IMR-90 (cell line): ENCODE measurements around the gene GMEB2. TPM values are rescaled to one million over a fixed set of nuclear protein-coding genes. Genes with fewer than 3 reads are reported as not detected.
A peak's percentile ranks its signal among the peaks of the same experiment; 100 is the strongest.

Experiments
- ATAC-seq: fragments of 200-7000 bp; cut with Tn5 transposase; 2 replicates; pipeline ENCODE4 v1.9.1; 2020; ENCODE audit warnings: low read depth, mild to moderate bottlenecking, moderate library complexity
- BruUV-seq: library from RNA; stranded (reverse); fragments of 400-500 nt; replicated peaks from 2 replicates; lab custom pipeline; 2021; lab: Mats Ljungman, UMichigan
- CTCF ChIA-PET: fragments of 300-600 bp; formaldehyde crosslinking; extraction: SDS; loops from one replicate; lab custom pipeline; 2021; ENCODE audit warnings: antibody characterized with exemption; lab: Yijun Ruan, JAX
- POLR2A ChIA-PET: fragments of 300-600 bp; sonication (Branson Sonifier 250); formaldehyde crosslinking; loops from one replicate; lab custom pipeline; 2022; ENCODE audit warnings: antibody characterized with exemption; ENCODE audit not compliant: unreplicated experiment; lab: Charles Lee
- DNase-seq: peaks from one replicate; pipeline ENCODE4 v3.0.0; 2013
- H2AFZ ChIP-seq: replicated peaks from 2 replicates; pipeline ENCODE3; 2013; ENCODE audit warnings: low read length, mild to moderate bottlenecking; ENCODE audit not compliant: poor library complexity
- H2AK5ac ChIP-seq: 2 replicates; pipeline ENCODE4 v1.6.1; 2013; ENCODE audit warnings: low read depth, low read length, inconsistent platforms
- H2AK9ac ChIP-seq: replicated peaks from 2 replicates; pipeline ENCODE3; 2013; ENCODE audit warnings: mild to moderate bottlenecking, low read depth, low read length, moderate library complexity; ENCODE audit not compliant: poor library complexity
- H2BK120ac ChIP-seq: 2 replicates; pipeline ENCODE4 v1.6.1; 2013; ENCODE audit warnings: low read depth, low read length, inconsistent platforms
- H2BK15ac ChIP-seq: 3 replicates; pipeline ENCODE4 v1.6.1; 2013; ENCODE audit warnings: low read depth, low read length, inconsistent platforms
- H2BK20ac ChIP-seq: 2 replicates; pipeline ENCODE4 v1.6.1; 2013; ENCODE audit warnings: low read depth, mild to moderate bottlenecking, inconsistent platforms, low read length, moderate library complexity
- H2BK5ac ChIP-seq: 2 replicates; pipeline ENCODE4 v1.6.1; 2013; ENCODE audit warnings: mild to moderate bottlenecking, low read depth, low read length, inconsistent platforms; ENCODE audit not compliant: poor library complexity, severe bottlenecking
- H3K14ac ChIP-seq: replicated peaks from 2 replicates; pipeline ENCODE4 v1.6.1; 2013; ENCODE audit warnings: low read depth, low read length, inconsistent platforms
- H3K18ac ChIP-seq: 2 replicates; pipeline ENCODE4 v1.6.1; 2013; ENCODE audit warnings: low read depth, low read length, control low read depth
- H3K23ac ChIP-seq: 2 replicates; pipeline ENCODE4 v1.6.1; 2013; ENCODE audit warnings: low read depth, low read length, inconsistent platforms
- H3K27ac ChIP-seq: 2 replicates; pipeline ENCODE4 v1.5.1; 2013; ENCODE audit warnings: mild to moderate bottlenecking, control low read depth, low read length; ENCODE audit not compliant: insufficient read depth
- H3K27me3 ChIP-seq: 2 replicates; pipeline ENCODE4 v1.6.1; 2013; ENCODE audit warnings: low read length; ENCODE audit not compliant: control insufficient read depth, insufficient read depth
- H3K36me3 ChIP-seq: 2 replicates; pipeline ENCODE4 v1.6.1; 2013; ENCODE audit warnings: low read length, mixed read lengths; ENCODE audit not compliant: control insufficient read depth, insufficient read depth
- H3K4ac ChIP-seq: 2 replicates; pipeline ENCODE4 v1.6.1; 2013; ENCODE audit warnings: low read depth, low read length, inconsistent platforms
- H3K4me1 ChIP-seq: 2 replicates; pipeline ENCODE4 v1.6.1; 2013; ENCODE audit warnings: low read length, mixed read lengths; ENCODE audit not compliant: control insufficient read depth, insufficient read depth
- H3K4me2 ChIP-seq: 2 replicates; pipeline ENCODE4 v1.6.1; 2013; ENCODE audit warnings: low read depth, mild to moderate bottlenecking, control low read depth, low read length, moderate library complexity
- H3K4me3 ChIP-seq: 2 replicates; pipeline ENCODE4 v1.5.1; 2013; ENCODE audit warnings: low read depth, mild to moderate bottlenecking, control low read depth, low read length, moderate library complexity; ENCODE audit not compliant: insufficient read depth
- H3K56ac ChIP-seq: 2 replicates; pipeline ENCODE4 v1.6.1; 2013; ENCODE audit warnings: low read length, inconsistent platforms; ENCODE audit not compliant: insufficient read depth; ENCODE audit errors: extremely low read depth
- H3K79me1 ChIP-seq, 2 experiments: 2 replicates each; pipeline ENCODE4 v1.6.1; 2013; ENCODE audit warnings: low read length in 2 of 2, inconsistent platforms in 1 of 2, low read depth in 1 of 2
- H3K9ac ChIP-seq: 2 replicates; pipeline ENCODE4 v1.6.1; 2013; ENCODE audit warnings: low read depth, low read length, control low read depth
- H3K9me1 ChIP-seq: 2 replicates; pipeline ENCODE4 v1.6.1; 2013; ENCODE audit warnings: low read length, inconsistent platforms; ENCODE audit not compliant: insufficient read depth
- H3K9me3 ChIP-seq: 2 replicates; pipeline ENCODE4 v1.6.1; 2013; ENCODE audit warnings: low read length; ENCODE audit not compliant: control insufficient read depth, insufficient read depth
- H4K20me1 ChIP-seq: 2 replicates; pipeline ENCODE4 v1.6.1; 2013; ENCODE audit warnings: low read length, inconsistent platforms; ENCODE audit not compliant: insufficient read depth
- H4K5ac ChIP-seq: 2 replicates; pipeline ENCODE4 v1.6.1; 2013; ENCODE audit warnings: mild to moderate bottlenecking, low read depth, low read length, control low read depth
- H4K8ac ChIP-seq, 2 experiments: 2 replicates each; pipeline ENCODE4 v1.6.1; 2013; ENCODE audit warnings: low read depth in 2 of 2, low read length in 2 of 2, control low read depth in 1 of 2, inconsistent platforms in 1 of 2
- H4K91ac ChIP-seq: 2 replicates; pipeline ENCODE4 v1.6.1; 2013; ENCODE audit warnings: low read depth, low read length, inconsistent platforms; ENCODE audit not compliant: insufficient read depth
- BHLHE40 ChIP-seq: fragments of 150-350 bp; IDR thresholded peaks from 2 replicates; pipeline ENCODE4 v1.6.1; 2016; ENCODE audit warnings: mild to moderate bottlenecking, low read depth, low read length
- CEBPB ChIP-seq: IDR thresholded peaks from 2 replicates; pipeline ENCODE4 v1.6.1; 2012; ENCODE audit warnings: low read depth, low read length, improper control_type of control experiment
- CHD1 ChIP-seq: IDR thresholded peaks from 2 replicates; pipeline ENCODE4 v1.6.1; 2012; ENCODE audit warnings: low read depth, low read length, improper control_type of control experiment
- CTCF ChIP-seq: conservative IDR thresholded peaks from 2 replicates; pipeline ENCODE4 v1.5.1; 2012; ENCODE audit warnings: mild to moderate bottlenecking, low read depth, low read length, improper control_type of control experiment
- ELK1 ChIP-seq: fragments of 150-350 bp; IDR thresholded peaks from 2 replicates; pipeline ENCODE4 v1.6.1; 2016; ENCODE audit warnings: low read depth, mild to moderate bottlenecking, low read length, moderate library complexity, borderline replicate concordance
- FOS ChIP-seq: fragments of 150-350 bp; IDR thresholded peaks from 2 replicates; pipeline ENCODE4 v1.6.1; 2016; ENCODE audit warnings: low read depth, low read length
- MAFK ChIP-seq: IDR thresholded peaks from 2 replicates; pipeline ENCODE4 v1.6.1; 2012; ENCODE audit warnings: low read depth, low read length, improper control_type of control experiment
- MAZ ChIP-seq: IDR thresholded peaks from 2 replicates; pipeline ENCODE4 v1.6.1; 2012; ENCODE audit warnings: low read depth, mild to moderate bottlenecking, low read length, improper control_type of control experiment, moderate library complexity, borderline replicate concordance
- MXI1 ChIP-seq: IDR thresholded peaks from 2 replicates; pipeline ENCODE4 v1.6.1; 2012; ENCODE audit warnings: low read depth, mild to moderate bottlenecking, low read length, moderate library complexity, borderline replicate concordance
- NFE2L2 ChIP-seq: fragments of 150-350 bp; IDR thresholded peaks from 2 replicates; pipeline ENCODE4 v1.6.1; 2016; ENCODE audit warnings: low read depth, mild to moderate bottlenecking, low read length
- POLR2A ChIP-seq: IDR thresholded peaks from 2 replicates; pipeline ENCODE4 v1.6.1; 2012; ENCODE audit warnings: mild to moderate bottlenecking, low read depth, low read length
- RAD21 ChIP-seq: IDR thresholded peaks from 2 replicates; pipeline ENCODE4 v1.6.1; 2012; ENCODE audit warnings: low read length, improper control_type of control experiment
- RCOR1 ChIP-seq: IDR thresholded peaks from 2 replicates; pipeline ENCODE4 v1.6.1; 2012; ENCODE audit warnings: mild to moderate bottlenecking, low read length, improper control_type of control experiment; ENCODE audit not compliant: insufficient replicate concordance
- RFX5 ChIP-seq: IDR thresholded peaks from 2 replicates; pipeline ENCODE4 v1.8.0; 2012; ENCODE audit warnings: low read depth, mild to moderate bottlenecking, low read length, moderate library complexity
- SMC3 ChIP-seq: fragments of 150-350 bp; IDR thresholded peaks from 2 replicates; pipeline ENCODE4 v1.6.1; 2016; ENCODE audit warnings: low read depth, mild to moderate bottlenecking, antibody characterized with exemption, low read length, moderate library complexity
- WGBS, 2 experiments: methylation state at CpG; one replicate each; pipeline versions ENCODE4 v1.1.5 to v1.1.7; 2013; ENCODE audit warnings: missing lambda C conversion rate in 2 of 2; ENCODE audit not compliant: insufficient read length in 1 of 2; ENCODE audit errors: extremely low coverage in 2 of 2; 5-methylcytosine and 5-hydroxymethylcytosine counted together
- dilution Hi-C: fragments of 300-500 bp; cut with HindIII; formaldehyde crosslinking; loops from one replicate; pipeline ENCODE4 v1.14.3; 2018; ENCODE audit warnings: low sequenced_read_pairs; ENCODE audit not compliant: unreplicated experiment
- in situ Hi-C: fragments of 300-500 bp; cut with MboI; formaldehyde crosslinking; loops from 3 replicates; pipeline ENCODE4 v1.14.3; 2019; ENCODE audit warnings: low sequenced_read_pairs, inconsistent platforms, mixed read lengths
- intact Hi-C: fragments of 100-400 bp; cut with micrococcal nuclease; formaldehyde crosslinking; loops from 2 replicates; pipeline ENCODE4 v1.10.0; 2022
- polyA plus RNA-seq, 3 experiments: library from polyadenylated mRNA; depleted of rRNA; stranded (reverse); fragments of >200 nt; gene quantifications; 2 replicates each; pipeline ENCODE4 v1.2.3, GENCODE V29; 2012; ENCODE audit warnings: low replicate concordance in 1 of 3
- total RNA-seq: library from RNA; depleted of rRNA; stranded (reverse); fragments of >200 nt; gene quantifications from 2 replicates; pipeline ENCODE4 v1.2.3, GENCODE V29; 2012

Gene GMEB2
- total and polyA plus RNA-seq, 2 of the 4 experiments (the other 2 are of a cell fraction), result 5.0 to 10.0 TPM

GRCh38 chr20:63648895-63649589 is 22.1 kb upstream of the GMEB2 start:
- no peak overlapping the region for H3K4ac ChIP-seq
- H2AFZ ChIP-seq, result peak overlapping the region; percentile 32
- H3K56ac ChIP-seq, result no peak overlapping the region
- no peak overlapping the region for H2BK15ac ChIP-seq
- no peaks in the 10 kb centered on the region for H3K27me3 ChIP-seq
- BruUV-seq, result no TSS peak
- dilution Hi-C loops, result no loop called here
- H3K14ac ChIP-seq, result no peak overlapping the region
- no peak overlapping the region for H2BK5ac ChIP-seq
- 70% methylated on average over 3 of the region's 11 CpGs; no CpG with 5 or more reads in 1 of the 2 experiments for WGBS, 2 experiments
- DNase-seq, result no peak
- peaks cover 14% of the 10 kb centered on the region for H4K20me1 ChIP-seq
- ChIA-PET CTCF (no interaction called here), POLR2A (no interaction called here)
- peaks cover 4% of the 10 kb centered on the region; the same call in 1 of the 2 replicates for H3K4me1 ChIP-seq
- intact Hi-C loops, result no loop called here
- H2BK20ac ChIP-seq, result no peak overlapping the region
- TF ChIP-seq CTCF, result no peak
- TF ChIP-seq CHD1, result no peak
- no peak for TF ChIP-seq RFX5
- TF ChIP-seq MXI1, result no peak
- no peak for TF ChIP-seq NFE2L2
- TF ChIP-seq ELK1, result no peak
- no peak for TF ChIP-seq MAZ
- no peak for TF ChIP-seq CEBPB
- TF ChIP-seq SMC3, result no peak
- TF ChIP-seq BHLHE40, result no peak
- no peak for TF ChIP-seq MAFK
- no peak for TF ChIP-seq RCOR1
- TF ChIP-seq FOS, result no peak
- TF ChIP-seq RAD21, result no peak
- no peak for TF ChIP-seq POLR2A
- peaks cover 0 to 9% of the 10 kb centered on the region in 2 experiments; a peak in 2 of 4 replicates for H3K79me1 ChIP-seq
- H3K27ac ChIP-seq, result no peak overlapping the region
- H3K4me2 ChIP-seq, result no peak overlapping the region
- no peak overlapping the region for H4K8ac ChIP-seq
- H3K18ac ChIP-seq, result no peak overlapping the region
- no peak overlapping the region for H3K23ac ChIP-seq
- H2AK9ac ChIP-seq, result no peak overlapping the region
- H3K36me3 ChIP-seq, result no peaks in the 10 kb centered on the region
- ATAC-seq, result no peak
- H3K9ac ChIP-seq, result no peak overlapping the region
- H4K91ac ChIP-seq, result no peak overlapping the region
- no peak overlapping the region for H2BK120ac ChIP-seq
- H3K9me3 ChIP-seq, result no peaks in the 10 kb centered on the region
- no peaks in the 10 kb centered on the region; the same call in 1 of the 2 replicates for H3K9me1 ChIP-seq
- H4K5ac ChIP-seq, result no peak overlapping the region
- in situ Hi-C loops, result no loop called here
- H2AK5ac ChIP-seq, result no peak overlapping the region
- H3K4me3 ChIP-seq, result no peak overlapping the region
